ENCODE data around the gene DYNC1LI1.

DYNC1LI1 gene

DNA sequence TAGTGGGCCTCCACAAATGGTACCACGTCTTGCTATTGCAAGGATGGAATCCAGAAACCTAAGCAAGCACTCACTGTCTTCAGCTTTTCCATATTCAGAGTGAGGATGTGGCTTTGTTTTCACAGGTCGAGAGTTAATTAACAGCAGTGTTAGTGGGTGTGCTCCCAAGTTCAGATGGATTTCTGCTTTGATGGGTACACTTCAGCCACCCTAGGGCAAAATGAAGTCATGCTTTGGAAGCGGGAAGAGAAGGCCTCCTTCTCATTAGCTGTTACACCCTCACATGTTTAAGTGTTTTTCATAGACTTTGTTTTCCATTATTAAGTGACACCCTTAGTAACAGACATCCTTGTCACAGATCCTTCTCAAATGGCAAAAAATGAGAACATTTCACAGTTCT is 36.3 kb upstream of the DYNC1LI1 start:
- no peak for TF ChIP-seq ZFX (IDR thresholded peaks at IDR 0.05)
- TF ChIP-seq, protein P1, sequence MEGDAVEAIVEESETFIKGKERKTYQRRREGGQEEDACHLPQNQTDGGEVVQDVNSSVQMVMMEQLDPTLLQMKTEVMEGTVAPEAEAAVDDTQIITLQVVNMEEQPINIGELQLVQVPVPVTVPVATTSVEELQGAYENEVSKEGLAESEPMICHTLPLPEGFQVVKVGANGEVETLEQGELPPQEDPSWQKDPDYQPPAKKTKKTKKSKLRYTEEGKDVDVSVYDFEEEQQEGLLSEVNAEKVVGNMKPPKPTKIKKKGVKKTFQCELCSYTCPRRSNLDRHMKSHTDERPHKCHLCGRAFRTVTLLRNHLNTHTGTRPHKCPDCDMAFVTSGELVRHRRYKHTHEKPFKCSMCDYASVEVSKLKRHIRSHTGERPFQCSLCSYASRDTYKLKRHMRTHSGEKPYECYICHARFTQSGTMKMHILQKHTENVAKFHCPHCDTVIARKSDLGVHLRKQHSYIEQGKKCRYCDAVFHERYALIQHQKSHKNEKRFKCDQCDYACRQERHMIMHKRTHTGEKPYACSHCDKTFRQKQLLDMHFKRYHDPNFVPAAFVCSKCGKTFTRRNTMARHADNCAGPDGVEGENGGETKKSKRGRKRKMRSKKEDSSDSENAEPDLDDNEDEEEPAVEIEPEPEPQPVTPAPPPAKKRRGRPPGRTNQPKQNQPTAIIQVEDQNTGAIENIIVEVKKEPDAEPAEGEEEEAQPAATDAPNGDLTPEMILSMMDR (conservative IDR thresholded peaks at IDR 0.05), result no peak
- no peak overlapping the region for H3K27ac ChIP-seq

- TF ChIP-seq, protein P1 (conservative IDR thresholded peaks at IDR 0.05), result no peak
- no peak for TF ChIP-seq ZFX (IDR thresholded peaks at IDR 0.05)
Observed at GRCh38 chr3:32606277-32606676, 35.6 kb upstream of the DYNC1LI1 start.

DNA sequence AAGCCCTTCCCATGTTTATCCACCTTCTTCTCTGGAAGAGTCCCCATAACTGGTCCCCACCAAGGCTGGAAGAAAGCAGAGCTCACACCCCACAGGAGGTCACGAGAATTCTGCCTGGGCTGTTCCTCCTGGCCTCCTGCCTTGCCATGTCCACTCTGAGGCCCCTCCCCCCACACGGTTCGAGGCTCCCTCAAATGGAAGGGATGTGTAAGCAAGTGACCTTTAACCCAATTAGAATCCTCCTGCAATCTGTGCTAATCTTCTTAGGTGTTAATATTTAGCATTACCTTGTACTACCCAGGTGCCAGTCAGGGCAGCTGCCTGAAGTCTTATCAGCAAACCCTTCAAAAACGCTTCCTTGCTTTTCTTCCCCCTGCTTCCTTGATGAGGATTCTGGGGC is 32.4 kb upstream of the DYNC1LI1 start:
- TF ChIP-seq, protein P1 (conservative IDR thresholded peaks at IDR 0.05), result no peak
- TF ChIP-seq ZFX (IDR thresholded peaks at IDR 0.05), result no peak
- H3K27ac ChIP-seq, result no peak overlapping the region

More at GRCh38 chr3:32606277-32606676, 35.6 kb upstream of the DYNC1LI1 start:
- H3K27ac ChIP-seq, result no peak overlapping the region

- TF ChIP-seq, protein P1 (conservative IDR thresholded peaks at IDR 0.05), result no peak
- no peak for TF ChIP-seq ZFX (IDR thresholded peaks at IDR 0.05)
- H3K27ac ChIP-seq, result no peak overlapping the region
Observed at GRCh38 chr3:32602206-32602605, 31.5 kb upstream of the DYNC1LI1 start.

- TF ChIP-seq, protein P1 (conservative IDR thresholded peaks at IDR 0.05), result no peak
- TF ChIP-seq ZFX (IDR thresholded peaks at IDR 0.05), result no peak
- no peak overlapping the region for H3K27ac ChIP-seq
Observed at GRCh38 chr3:32601722-32602121, 31.1 kb upstream of the DYNC1LI1 start.

GRCh38 chr3:32597656-32598055 is 27.0 kb upstream of the DYNC1LI1 start:
- TF ChIP-seq ZFX (IDR thresholded peaks at IDR 0.05), result no peak
- TF ChIP-seq, protein P1 (conservative IDR thresholded peaks at IDR 0.05), result no peak
- no peak overlapping the region for H3K27ac ChIP-seq

GRCh38 chr3:32596909-32597369 is 26.3 kb upstream of the DYNC1LI1 start:
- H3K27ac ChIP-seq, result no peak overlapping the region
- no peak for TF ChIP-seq ZFX (IDR thresholded peaks at IDR 0.05)
- TF ChIP-seq, protein P1 (conservative IDR thresholded peaks at IDR 0.05), result no peak
